H9 (cell line): ENCODE measurements around the gene SULF2. TPM values are rescaled to one million over a fixed set of nuclear protein-coding genes. Genes with fewer than 3 reads are reported as not detected.

ENCODE experiments used
- DNase-seq: peaks from one replicate; pipeline ENCODE4 v3.0.0-alpha.2; 2017
- H2AFZ ChIP-seq: one replicate; pipeline ENCODE4 v1.6.1; 2013; ENCODE audit warnings: mild to moderate bottlenecking, low read length, control low read depth, moderate library complexity
- H2AK5ac ChIP-seq: 2 replicates; pipeline ENCODE4 v1.6.1; 2013; ENCODE audit warnings: low read length, control low read depth, mixed read lengths; ENCODE audit not compliant: insufficient read length
- H2BK120ac ChIP-seq: one replicate; pipeline ENCODE4 v1.6.1; 2013; ENCODE audit warnings: low read depth, mild to moderate bottlenecking, low read length, control low read depth, inconsistent platforms; ENCODE audit not compliant: poor library complexity, severe bottlenecking
- H2BK12ac ChIP-seq: 2 replicates; pipeline ENCODE4 v1.6.1; 2013; ENCODE audit warnings: low read length, control low read depth, mixed read lengths, low read depth; ENCODE audit not compliant: insufficient read length
- H2BK15ac ChIP-seq: 2 replicates; pipeline ENCODE4 v1.6.1; 2013; ENCODE audit warnings: low read depth, low read length, control low read depth
- H2BK20ac ChIP-seq: one replicate; pipeline ENCODE4 v1.6.1; 2013; ENCODE audit warnings: low read depth, mild to moderate bottlenecking, low read length, control low read depth, inconsistent platforms; ENCODE audit not compliant: poor library complexity, severe bottlenecking
- H2BK5ac ChIP-seq: 2 replicates; pipeline ENCODE4 v1.6.1; 2013; ENCODE audit warnings: low read length, control low read depth, mixed read lengths; ENCODE audit not compliant: insufficient read length
- H3K14ac ChIP-seq: 2 replicates; pipeline ENCODE4 v1.6.1; 2013; ENCODE audit warnings: low read length, control low read depth; ENCODE audit not compliant: insufficient read depth
- H3K18ac ChIP-seq: 2 replicates; pipeline ENCODE4 v1.6.1; 2013; ENCODE audit warnings: low read depth, mild to moderate bottlenecking, mixed read lengths, low read length, control low read depth; ENCODE audit not compliant: insufficient read length
- H3K23ac ChIP-seq: 2 replicates; pipeline ENCODE4 v1.6.1; 2013; ENCODE audit warnings: low read length, control low read depth, mixed read lengths, low read depth; ENCODE audit not compliant: insufficient read length
- H3K23me2 ChIP-seq: 2 replicates; pipeline ENCODE4 v1.6.1; 2013; ENCODE audit warnings: low read depth, mild to moderate bottlenecking, mixed read lengths, low read length, control low read depth; ENCODE audit not compliant: insufficient read length, poor library complexity, severe bottlenecking
- H3K27ac ChIP-seq: 2 replicates; pipeline ENCODE4 v1.5.1; 2013; ENCODE audit warnings: low read length, control low read depth, mixed read lengths, low read depth; ENCODE audit not compliant: insufficient read length
- H3K27me3 ChIP-seq: 2 replicates; pipeline ENCODE4 v1.6.1; 2013; ENCODE audit warnings: low read length, control low read depth, inconsistent platforms; ENCODE audit not compliant: insufficient read depth
- H3K4ac ChIP-seq: 2 replicates; pipeline ENCODE4 v1.6.1; 2013; ENCODE audit warnings: low read depth, mild to moderate bottlenecking, control low read depth, inconsistent platforms, low read length, moderate library complexity
- H3K4me1 ChIP-seq: 2 replicates; pipeline ENCODE4 v1.6.1; 2013; ENCODE audit warnings: low read length, control low read depth, inconsistent platforms; ENCODE audit not compliant: insufficient read depth
- H3K4me2 ChIP-seq: 2 replicates; pipeline ENCODE4 v1.6.1; 2013; ENCODE audit warnings: low read length, control low read depth, mixed read lengths; ENCODE audit not compliant: insufficient read length, insufficient read depth
- H3K56ac ChIP-seq: 2 replicates; pipeline ENCODE4 v1.6.1; 2013; ENCODE audit warnings: low read depth, mild to moderate bottlenecking, mixed read lengths, low read length, control low read depth; ENCODE audit not compliant: insufficient read length
- H3K79me1 ChIP-seq: 2 replicates; pipeline ENCODE4 v1.6.1; 2013; ENCODE audit warnings: low read depth, mild to moderate bottlenecking, moderate library complexity, low read length, control low read depth, inconsistent platforms; ENCODE audit not compliant: insufficient read depth, poor library complexity, severe bottlenecking
- H3K79me2 ChIP-seq: 2 replicates; pipeline ENCODE4 v1.6.1; 2013; ENCODE audit warnings: low read length, control low read depth, inconsistent platforms; ENCODE audit not compliant: insufficient read depth
- H3K9ac ChIP-seq: 2 replicates; pipeline ENCODE4 v1.6.1; 2013; ENCODE audit warnings: low read length, control low read depth, mixed read lengths; ENCODE audit not compliant: insufficient read length; ENCODE audit errors: extremely low read depth
- H3K9me3 ChIP-seq: one replicate; pipeline ENCODE4 v1.6.1; 2013; ENCODE audit warnings: low read depth, low read length, inconsistent platforms; ENCODE audit not compliant: control insufficient read depth
- H3T11ph ChIP-seq: one replicate; pipeline ENCODE4 v1.6.1; 2013; ENCODE audit warnings: mild to moderate bottlenecking, low read length, control low read depth, inconsistent platforms
- H4K20me1 ChIP-seq: one replicate; pipeline ENCODE4 v1.6.1; 2013; ENCODE audit not compliant: control insufficient read depth, insufficient read length, insufficient read depth
- H4K5ac ChIP-seq: 2 replicates; pipeline ENCODE4 v1.6.1; 2013; ENCODE audit warnings: low read depth, mild to moderate bottlenecking, mixed read lengths, low read length, control low read depth; ENCODE audit not compliant: insufficient read length
- H4K8ac ChIP-seq: replicated peaks from 2 replicates; pipeline ENCODE4 v1.6.1; 2013; ENCODE audit warnings: low read length, control low read depth, mixed read lengths, low read depth; ENCODE audit not compliant: insufficient read length
- H4K91ac ChIP-seq: 2 replicates; pipeline ENCODE4 v1.6.1; 2013; ENCODE audit warnings: low read depth, mild to moderate bottlenecking, moderate library complexity, mixed read lengths, low read length, control low read depth; ENCODE audit not compliant: insufficient read length
- H3K27ac Mint-ChIP-seq, 3 experiments: 2 replicates in 2 of 3; 3 replicates in 1 of 3; pipeline ENCODE4 v1.8.0; 2020 to 2021; ENCODE audit warnings: mixed read lengths in 3 of 3, mild to moderate bottlenecking in 1 of 3, moderate library complexity in 1 of 3
- H3K27me3 Mint-ChIP-seq: 2 replicates; pipeline ENCODE4 v1.8.0; 2021; ENCODE audit warnings: low read depth, mild to moderate bottlenecking, moderate library complexity, mixed read lengths
- H3K36me3 Mint-ChIP-seq, 3 experiments: 2 replicates in 2 of 3; 3 replicates in 1 of 3; pipeline ENCODE4 v1.8.0; 2020 to 2021; ENCODE audit warnings: low read depth in 3 of 3, mixed read lengths in 3 of 3; ENCODE audit not compliant: insufficient read depth in 1 of 3
- H3K4me1 Mint-ChIP-seq, 2 experiments: 2 replicates each; pipeline ENCODE4 v1.8.0; 2020; ENCODE audit warnings: mixed read lengths in 2 of 2
- H3K4me3 Mint-ChIP-seq, 2 experiments: 2 replicates in 1 of 2; 3 replicates in 1 of 2; pipeline ENCODE4 v1.8.0; 2020 to 2021; ENCODE audit warnings: mild to moderate bottlenecking in 2 of 2, mixed read lengths in 2 of 2, moderate library complexity in 1 of 2
- H3K9me3 Mint-ChIP-seq, 2 experiments: 2 replicates in 1 of 2; 3 replicates in 1 of 2; pipeline ENCODE4 v1.8.0; 2020; ENCODE audit warnings: mild to moderate bottlenecking in 2 of 2, mixed read lengths in 2 of 2, moderate library complexity in 1 of 2
- CTCF ChIP-seq: fragments of 200-600 bp; sonication (generic); conservative IDR thresholded peaks from 3 replicates; pipeline ENCODE4 v1.8.0; 2021; ENCODE audit warnings: antibody characterized with exemption, mild to moderate bottlenecking
- WGBS: extraction: QIAGEN DNeasy Blood & Tissue Kit; methylation state at CpG from one replicate; pipeline ENCODE4 v1.1.7; 2013; ENCODE audit warnings: missing lambda C conversion rate, low lambda C conversion rate, mixed read lengths; ENCODE audit not compliant: insufficient read length; ENCODE audit errors: extremely low coverage; 5-methylcytosine and 5-hydroxymethylcytosine counted together
- total RNA-seq: library from RNA; stranded (reverse); gene quantifications from 2 replicates; pipeline ENCODE4 v1.2.1, GENCODE V29; 2021

SULF2 gene
- total RNA-seq, 1 experiment from 2014 or later = 31.2 TPM

DNA sequence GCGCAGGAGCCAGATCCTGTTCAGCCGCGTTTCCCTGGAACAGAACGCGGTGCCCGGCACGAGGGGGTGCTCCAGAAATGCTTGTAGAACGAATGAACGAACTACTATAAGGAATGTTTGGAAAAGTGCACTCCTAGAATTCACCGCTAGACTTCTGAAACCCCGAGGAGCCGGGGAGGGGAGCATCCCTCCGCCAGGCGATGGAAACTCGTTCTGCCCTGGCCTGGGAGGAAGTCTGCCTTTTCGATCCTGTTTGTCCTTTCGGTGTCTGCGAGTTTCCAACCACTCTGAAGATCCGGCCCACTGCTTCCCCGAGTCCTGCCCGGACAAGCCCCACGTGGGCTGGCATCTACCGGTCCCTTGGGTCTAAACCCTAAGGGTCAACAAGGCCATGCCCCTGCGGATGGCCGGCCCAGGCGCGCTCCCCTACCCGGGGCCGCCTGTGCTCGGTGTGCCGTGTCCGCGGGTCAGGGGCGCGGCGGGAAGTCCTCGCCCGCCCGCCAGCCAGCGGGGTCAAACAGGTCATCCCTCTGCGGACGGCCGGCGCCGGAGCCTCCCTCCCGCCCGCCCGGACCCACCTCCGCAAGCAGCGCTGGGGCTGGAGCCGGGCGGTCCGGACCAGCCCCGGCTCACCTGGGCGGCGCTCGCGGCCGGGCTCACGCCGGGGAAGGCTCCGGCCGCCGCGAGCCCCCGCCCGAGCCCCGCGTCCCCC lies 526 bp downstream of the SULF2 start:
- Mint-ChIP-seq H3K9me3 (no peaks in the 10 kb centered on the region; a peak in 1 of 5 replicates), H3K27me3 (peaks cover 45% of the 10 kb centered on the region), H3K27ac (no peak overlapping the region), H3K36me3 (peaks cover 0 to 2% (median 0%) of the 10 kb centered on the region in 3 experiments; a peak in 2 of 7 replicates), H3K4me3 (peak overlapping the region; percentile 69 to 81), H3K4me1 (peaks cover 26 to 32% of the 10 kb centered on the region in 2 experiments)
- H4K91ac ChIP-seq = no peak overlapping the region
- peak overlapping the region; percentile 88 for H3K4me2 ChIP-seq
- no peaks in the 10 kb centered on the region for H3K9me3 ChIP-seq
- no peak overlapping the region for H4K5ac ChIP-seq
- no peak overlapping the region for H2AK5ac ChIP-seq
- no peak overlapping the region for H3K18ac ChIP-seq
- no peak overlapping the region for H3T11ph ChIP-seq
- H3K23me2 ChIP-seq = peaks cover 10% of the 10 kb centered on the region
- peaks cover 3% of the 10 kb centered on the region for H3K4me1 ChIP-seq
- H2BK5ac ChIP-seq = no peak overlapping the region
- H2BK120ac ChIP-seq = no peak overlapping the region
- H3K27me3 ChIP-seq = peaks cover 13% of the 10 kb centered on the region; the same call in 1 of the 2 replicates
- no peak overlapping the region for H3K23ac ChIP-seq
- H3K4ac ChIP-seq = no peak overlapping the region
- H4K20me1 ChIP-seq = peaks cover 4% of the 10 kb centered on the region
- H3K14ac ChIP-seq = peak overlapping the region; percentile 69
- H3K56ac ChIP-seq = no peak overlapping the region
- no peak; the same call in 1 of the 3 replicates for TF ChIP-seq CTCF
- no CpG with 5 or more reads among the region's 69 CpGs for WGBS
- no peak overlapping the region for H2BK15ac ChIP-seq
- peak overlapping the region; percentile 53 for H3K9ac ChIP-seq
- no peak overlapping the region for H2AFZ ChIP-seq
- no peak overlapping the region for H4K8ac ChIP-seq
- no peaks in the 10 kb centered on the region for H3K79me2 ChIP-seq
- no peak overlapping the region for H3K27ac ChIP-seq
- DNase-seq = peak; percentile 38
- no peaks in the 10 kb centered on the region for H3K79me1 ChIP-seq
- no peak overlapping the region for H2BK12ac ChIP-seq
- H2BK20ac ChIP-seq = no peak overlapping the region
